ENCODE data around the gene MEI4. TPM values are rescaled to one million over a fixed set of nuclear protein-coding genes. Genes with fewer than 3 reads are reported as not detected.

The MEI4 gene
- total and polyA plus RNA-seq, 10 of the 15 experiments (the other 5 are each of a cell fraction or from before 2014, with no cell fraction given), result 0.03 to 0.04 (median 0.03) TPM; not detected in 7

- Histone ChIP-seq H3K4me3 (no peak overlapping the region), H2AFZ (ENCODE audit: control insufficient read depth, low read depth, low read length) (no peak overlapping the region), H4K20me1 (ENCODE audit: control insufficient read depth, insufficient read depth) (no peaks in the 10 kb centered on the region), H3K36me3 (ENCODE audit: control insufficient read depth in 2 of 2, insufficient read depth in 2 of 2, low read length in 1 of 2) (no peaks in the 10 kb centered on the region), H3K4me2 (ENCODE audit: control insufficient read depth, insufficient read depth) (no peak overlapping the region), H3K79me2 (ENCODE audit: control insufficient read depth, insufficient read depth, low read length) (no peaks in the 10 kb centered on the region), H3K27me3 (replicated peaks in 1 of 2; ENCODE audit: control insufficient read depth in 2 of 2, insufficient read depth in 2 of 2, low read length in 1 of 2) (no peaks in the 10 kb centered on the region), H3K4me1 (ENCODE audit: control insufficient read depth, insufficient read depth, low read length) (no peaks in the 10 kb centered on the region), H3K9ac (ENCODE audit: control insufficient read depth, insufficient read depth, low read length) (no peak overlapping the region), H3K9me3 (replicated peaks; ENCODE audit: control insufficient read depth, insufficient read depth, low read length) (no peaks in the 10 kb centered on the region), H3K27ac (ENCODE audit: control insufficient read depth, insufficient read depth) (no peak overlapping the region)
- no peak for FAIRE-seq
- 45% methylated on average over 4 of the region's 4 CpGs for WGBS (ENCODE audit: insufficient coverage, insufficient replicate concordance, low lambda C conversion rate, missing lambda C conversion rate)
- TF ChIP-seq TARDBP (IDR thresholded peaks at IDR 0.05; ENCODE audit: borderline replicate concordance), result no peak
- TF ChIP-seq STAT1 (conservative IDR thresholded peaks at IDR 0.05), result no peak
- TF ChIP-seq EP300 (IDR thresholded peaks at IDR 0.05; ENCODE audit: borderline replicate concordance in 1 of 2, control insufficient read depth in 1 of 2, low read depth in 2 of 2, low read length in 2 of 2), result no peak
- TF ChIP-seq POLR2AphosphoS2 (IDR thresholded peaks at IDR 0.05; ENCODE audit: low read depth, low read length), result no peak
- TF ChIP-seq PML (IDR thresholded peaks at IDR 0.05; ENCODE audit: low read length), result no peak
- no peak for TF ChIP-seq SMAD5 (IDR thresholded peaks at IDR 0.05; ENCODE audit: low read depth)
- TF ChIP-seq SUPT20H (IDR thresholded peaks at IDR 0.05; ENCODE audit: borderline replicate concordance, control insufficient read depth, low read depth, low read length), result no peak
- TF ChIP-seq KLF5 (IDR thresholded peaks at IDR 0.05; ENCODE audit: partially characterized antibody), result no peak
- TF ChIP-seq SREBF2 (IDR thresholded peaks at IDR 0.05; ENCODE audit: low read length), result no peak
- no peak for TF ChIP-seq TBL1XR1 (IDR thresholded peaks at IDR 0.05; ENCODE audit: low read depth, low read length)
- no peak for TF ChIP-seq SIN3A (IDR thresholded peaks at IDR 0.05; ENCODE audit: low read depth, low read length)
- TF ChIP-seq BACH1 (IDR thresholded peaks at IDR 0.05; ENCODE audit: borderline replicate concordance), result no peak
- TF ChIP-seq FOXM1 (IDR thresholded peaks at IDR 0.05; ENCODE audit: low read depth, low read length), result no peak
- no peak for TF ChIP-seq IRF4 (IDR thresholded peaks at IDR 0.05; ENCODE audit: low read depth, low read length)
- ChIA-PET SMC1A (ENCODE audit: uncharacterized antibody, unreplicated experiment) (no interaction called here), RAD21 (ENCODE audit: unreplicated experiment) (no interaction called here), POLR2A (no interaction called here), CTCF (no interaction called here)
- BruUV-seq (replicated peaks), result no TSS peak
- ATAC-seq, result no peak
- intact Hi-C loops (cut with micrococcal nuclease; ENCODE audit: unreplicated experiment) (no loop called here), in situ Hi-C loops (cut with MboI) (no loop called here)
- DNase-seq (ENCODE audit: low read depth, low spot score), result no peak
These were observed 13.5 kb downstream of the MEI4 start for GRCh38 chr6:77666340-77666739.

Measured in GM12878 (cell line).